GM20431 (cell line): ENCODE results near the gene ZNF592.

Source experiments
- in situ Hi-C: fragments of 300-500 bp; cut with MseI, MboI; formaldehyde crosslinking; loops from one replicate; pipeline ENCODE4 v1.15.0; 2020; ENCODE audit warnings: low sequenced_read_pairs; ENCODE audit not compliant: unreplicated experiment

The ZNF592 gene

DNA sequence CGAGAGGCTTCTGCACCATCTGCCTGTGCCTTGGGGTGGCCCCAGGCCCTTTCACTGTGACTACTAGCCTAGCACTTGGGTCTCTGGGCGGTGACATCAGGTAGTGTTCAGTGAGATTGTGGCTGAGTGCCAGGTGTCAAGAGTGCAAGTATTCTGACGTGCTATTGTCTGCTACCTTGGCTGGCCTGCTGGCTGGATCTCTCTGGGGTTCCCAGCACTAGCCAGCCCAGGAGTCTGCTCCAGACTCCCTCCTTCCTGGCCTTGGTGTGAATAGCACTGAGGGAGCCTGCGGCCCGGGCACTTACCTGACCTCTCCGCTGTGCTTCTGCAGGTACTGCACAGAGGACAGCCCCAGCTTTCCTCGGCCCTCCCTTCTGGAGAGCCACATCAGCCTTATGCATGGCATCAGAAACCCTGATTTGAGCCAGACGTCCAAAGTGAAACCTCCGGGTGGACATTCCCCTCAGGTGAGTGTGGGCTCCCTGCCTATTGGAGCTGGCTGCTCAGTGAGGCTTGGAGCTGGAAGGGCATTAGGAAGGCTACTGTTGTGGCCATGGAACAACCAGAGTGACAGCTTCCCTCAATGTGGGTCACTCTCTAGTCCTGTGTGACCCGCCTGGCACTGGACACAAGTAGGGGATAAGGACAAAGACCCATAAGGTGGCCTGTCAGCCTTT lies 51.3 kb downstream of the ZNF592 start:
- in situ Hi-C loops = no loop called here

DNA sequence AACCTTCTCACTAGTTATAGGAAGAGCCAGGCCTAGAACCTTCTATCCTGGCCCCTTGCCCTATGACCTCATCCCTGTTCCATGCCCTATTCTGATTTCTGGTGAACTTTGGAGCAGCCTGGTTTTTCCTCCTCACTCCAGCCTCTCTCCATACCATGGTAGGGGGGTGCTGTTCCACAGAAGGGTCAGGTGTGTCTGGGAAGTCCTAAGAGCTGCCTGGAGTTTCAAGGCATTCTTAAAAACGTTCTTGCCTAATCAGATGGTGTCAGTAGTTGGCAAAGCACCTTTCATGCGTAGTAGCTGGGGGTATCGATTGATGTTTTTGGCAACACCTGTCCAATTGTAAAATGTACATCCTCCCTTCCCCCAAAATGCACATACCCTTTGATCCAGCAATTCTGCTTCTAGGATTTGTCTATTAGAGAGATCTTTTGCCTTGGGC lies 52.0 kb downstream of the ZNF592 start:
- in situ Hi-C loops = no loop called here

DNA sequence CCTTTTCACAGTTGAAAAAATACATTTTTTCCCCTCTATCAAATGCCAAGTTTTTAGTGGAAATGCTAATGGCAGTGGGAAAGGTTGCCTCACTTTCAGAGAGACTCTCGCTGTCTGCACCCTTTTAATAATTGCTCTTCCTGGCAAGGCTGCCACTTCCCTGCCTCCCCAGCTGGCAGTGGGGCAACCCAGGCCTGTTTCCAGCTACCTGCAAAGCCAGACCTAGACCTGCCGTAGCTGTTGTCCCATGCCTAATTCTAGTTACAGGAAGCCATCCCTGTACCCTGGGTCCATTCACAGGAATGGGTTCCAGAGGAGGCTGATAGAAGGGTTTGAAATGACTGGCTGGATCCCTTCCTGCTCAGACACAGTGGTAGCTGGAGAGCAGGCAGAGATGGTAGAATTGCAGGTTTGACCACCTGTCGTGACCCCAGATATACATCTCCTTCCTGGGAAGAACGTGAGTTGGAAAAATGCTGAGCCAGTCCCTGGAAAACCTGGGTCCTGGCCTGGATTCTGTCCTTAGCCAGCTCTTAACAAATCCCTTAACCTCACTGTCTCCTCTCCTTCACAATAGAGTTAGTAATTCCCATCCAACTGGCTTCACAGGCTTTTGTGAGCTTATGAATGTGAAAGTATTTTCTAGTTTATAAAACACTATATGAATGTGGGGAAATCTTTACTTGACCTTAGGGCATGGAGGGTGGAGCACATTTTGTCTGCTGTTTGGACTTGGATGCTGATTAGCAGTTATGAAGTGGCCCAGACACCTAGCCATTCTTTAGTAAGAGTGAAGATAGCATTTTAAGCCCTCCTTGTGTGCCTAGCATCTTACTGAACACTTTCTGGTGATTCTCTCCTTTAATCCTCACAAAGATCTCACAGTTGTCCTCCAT lies 55.9 kb downstream of the ZNF592 start:
- in situ Hi-C loops = no loop called here

DNA sequence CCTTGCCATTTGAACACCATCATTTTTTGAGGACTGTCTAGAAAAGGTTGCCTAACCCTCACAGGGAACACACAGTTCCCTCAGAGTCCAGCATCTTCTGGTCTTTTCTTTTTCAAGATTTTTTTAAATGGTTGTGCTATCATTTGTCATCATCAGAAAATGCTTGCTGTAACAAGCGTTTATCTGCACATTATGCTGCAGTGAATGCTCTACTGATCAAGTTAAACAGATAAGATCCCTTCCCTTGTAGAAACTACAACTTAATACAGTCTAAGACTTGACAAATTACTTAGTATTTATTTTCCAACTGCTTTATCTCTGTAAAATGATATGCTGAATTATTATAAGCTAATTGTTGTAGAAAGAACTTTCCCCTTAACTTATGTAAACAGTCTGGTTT lies 56.8 kb downstream of the ZNF592 start:
- in situ Hi-C loops = no loop called here

DNA sequence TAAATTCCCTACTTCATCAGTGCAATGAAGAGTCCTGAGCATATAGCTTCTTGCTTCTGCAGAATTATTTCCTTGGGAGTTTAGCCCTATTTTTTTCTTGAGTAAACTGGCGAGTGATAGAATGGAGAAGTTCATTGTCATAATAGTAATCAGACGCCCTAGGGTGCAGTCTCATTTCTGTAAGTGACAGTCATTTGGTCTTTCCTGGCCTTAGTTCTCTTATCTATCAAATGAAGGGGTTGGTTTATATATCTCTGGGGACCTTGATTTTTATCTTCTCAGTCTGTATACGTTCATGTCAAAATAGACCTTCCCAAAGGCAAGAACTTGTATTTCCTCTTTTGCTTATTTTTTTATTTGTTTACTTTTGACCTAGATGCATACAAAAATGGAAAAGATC lies 58.8 kb downstream of the ZNF592 start:
- in situ Hi-C loops = no loop called here

DNA sequence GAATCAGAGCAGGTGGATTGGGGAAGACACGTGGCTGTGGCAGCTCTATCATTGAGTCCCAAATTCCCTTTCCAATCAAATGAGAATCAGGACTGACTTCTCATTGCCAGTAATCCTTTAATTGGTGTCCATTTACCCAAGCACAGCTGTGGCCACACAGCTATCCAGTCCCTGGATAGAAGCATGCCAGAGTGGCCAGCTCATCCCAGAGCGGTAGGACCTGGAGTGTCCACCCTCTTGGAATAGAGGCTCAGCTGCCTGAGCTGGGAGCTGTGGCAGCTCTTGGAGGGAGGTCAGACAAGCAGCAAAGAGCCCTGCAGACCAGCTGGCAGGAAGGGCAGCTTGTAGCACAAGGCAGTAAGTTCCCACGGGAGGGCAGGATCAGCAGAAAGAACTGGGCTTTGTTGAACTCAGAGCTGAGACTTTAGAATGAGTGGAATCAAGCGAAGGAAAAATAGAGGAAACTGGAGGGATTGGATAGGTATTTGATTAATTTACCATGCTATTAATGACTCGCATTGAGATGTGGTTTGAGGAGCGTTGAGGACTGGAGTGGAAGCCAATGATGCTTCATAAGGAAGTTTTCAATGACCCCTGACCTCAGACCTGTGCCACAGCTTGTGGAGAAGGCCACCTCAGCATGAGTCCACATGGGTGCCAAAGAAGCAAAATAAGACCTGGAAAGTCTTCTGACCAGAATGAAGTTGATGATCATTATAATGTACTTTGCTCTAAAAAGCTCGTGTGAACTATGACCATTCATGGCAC lies 61.9 kb downstream of the ZNF592 start:
- in situ Hi-C loops = no loop called here

DNA sequence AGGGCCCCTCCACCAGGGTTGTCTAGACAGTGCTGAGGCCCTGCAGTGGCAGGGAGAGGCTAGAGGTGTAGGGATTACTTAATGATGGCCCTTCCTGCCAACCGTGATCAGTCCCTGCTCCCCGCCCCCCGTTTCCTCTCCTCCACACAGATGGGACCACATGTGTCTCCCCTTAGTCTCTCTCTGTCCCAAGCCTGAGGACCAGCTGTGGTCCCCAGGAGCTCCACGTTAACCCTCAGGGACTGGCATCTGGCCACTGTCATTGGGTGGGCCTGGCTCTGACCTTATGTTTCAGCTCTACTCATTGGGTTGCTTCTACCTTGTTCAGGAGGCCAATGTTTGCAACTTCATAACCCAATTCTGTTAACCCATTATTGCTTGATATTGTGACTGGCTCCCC lies 62.8 kb downstream of the ZNF592 start:
- in situ Hi-C loops = no loop called here

DNA sequence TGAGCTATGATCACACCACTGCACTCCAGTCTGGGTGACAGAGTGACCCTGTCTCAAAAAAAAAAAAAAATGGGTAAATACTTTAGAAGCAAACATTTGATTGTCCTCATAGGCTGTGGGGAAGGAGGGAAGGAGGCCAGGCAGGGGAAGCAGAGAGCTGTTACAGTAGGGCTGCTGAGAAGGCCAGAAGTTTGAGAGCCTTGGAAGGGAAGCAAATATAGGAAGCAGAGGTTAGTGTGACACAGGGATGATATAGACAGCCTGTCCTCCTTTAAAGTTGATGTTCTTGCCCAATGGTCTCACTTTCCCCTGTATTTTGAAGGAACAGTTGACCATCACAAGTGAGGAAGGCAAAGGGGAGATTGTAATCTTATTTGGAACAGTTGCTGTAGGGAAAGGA lies 63.4 kb downstream of the ZNF592 start:
- in situ Hi-C loops = no loop called here

DNA sequence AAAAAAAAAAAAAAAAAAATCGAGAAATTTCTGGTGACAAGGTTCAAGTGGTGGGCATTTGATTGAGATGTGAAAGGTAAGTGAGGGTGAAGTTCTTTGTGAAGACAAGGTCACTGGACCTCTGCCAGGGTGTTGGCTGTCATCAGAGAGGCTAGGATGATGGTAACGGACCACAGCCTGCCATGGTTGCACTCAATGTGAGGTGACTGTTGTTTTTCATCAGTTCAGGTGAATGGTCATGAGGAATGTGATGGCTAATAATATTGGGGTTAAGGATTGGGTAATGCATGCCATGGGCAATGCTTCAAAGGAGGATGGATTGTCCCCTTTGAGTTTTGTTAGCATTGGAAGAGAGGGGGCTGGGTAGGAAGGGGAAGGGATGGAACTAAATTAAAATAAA lies 64.5 kb downstream of the ZNF592 start:
- in situ Hi-C loops = no loop called here

DNA sequence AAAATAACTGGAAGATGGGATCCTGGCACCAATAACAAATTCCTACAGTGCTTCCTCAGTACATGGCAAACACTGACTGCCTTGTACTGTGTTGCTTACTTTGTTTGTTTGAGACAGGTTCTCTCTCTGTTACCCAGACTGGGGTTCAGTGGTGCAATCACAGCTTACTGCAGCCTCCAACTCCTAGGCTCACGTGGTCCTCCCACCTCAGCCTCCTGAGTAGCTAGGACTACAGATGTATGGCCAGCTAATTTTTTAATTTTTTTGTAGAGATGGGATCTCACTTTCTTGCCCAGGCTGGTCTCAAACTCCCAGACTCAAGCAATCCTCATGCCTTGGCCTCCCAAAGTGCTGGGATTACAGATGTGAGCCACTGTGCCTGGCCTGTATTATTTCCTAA lies 65.0 kb downstream of the ZNF592 start:
- in situ Hi-C loops = no loop called here

DNA sequence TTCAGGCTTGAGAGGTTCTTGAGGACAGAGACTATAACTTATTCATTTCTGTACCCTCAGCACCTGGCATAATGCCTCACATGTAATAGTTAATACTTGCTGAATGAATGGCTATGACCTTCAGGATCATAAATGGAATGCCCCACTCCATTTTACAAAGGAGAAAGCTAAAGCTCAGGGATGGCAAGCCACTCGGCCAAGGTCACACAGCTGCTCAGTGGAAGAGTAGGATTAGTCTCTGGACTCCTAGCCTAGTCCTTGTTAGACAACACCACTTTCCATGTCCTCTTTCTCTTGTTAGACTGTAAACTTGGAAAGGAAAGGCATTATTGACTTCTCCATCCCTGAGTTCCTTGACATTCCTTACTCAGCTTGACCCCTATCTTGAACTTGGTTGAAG lies 65.5 kb downstream of the ZNF592 start:
- in situ Hi-C loops = no loop called here

DNA sequence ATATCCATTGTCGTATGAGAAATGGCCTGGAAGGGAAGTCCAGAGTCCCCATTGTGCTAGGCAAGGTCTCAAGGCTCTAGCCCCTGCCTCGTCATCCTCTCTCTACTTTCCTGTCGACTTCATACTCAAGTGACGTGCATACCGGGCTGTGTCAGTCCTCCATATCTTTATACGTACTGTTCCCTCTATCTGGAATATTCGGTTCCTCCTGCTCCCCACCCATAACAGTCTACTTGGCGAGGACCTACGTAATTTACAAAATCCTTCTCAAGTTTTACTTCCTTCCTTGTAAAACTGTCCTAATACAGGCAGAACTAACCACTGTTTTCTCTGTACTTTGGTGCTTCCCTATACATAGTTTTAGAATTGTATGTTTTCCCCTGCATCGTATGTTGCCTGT lies 66.5 kb downstream of the ZNF592 start:
- in situ Hi-C loops = no loop called here

DNA sequence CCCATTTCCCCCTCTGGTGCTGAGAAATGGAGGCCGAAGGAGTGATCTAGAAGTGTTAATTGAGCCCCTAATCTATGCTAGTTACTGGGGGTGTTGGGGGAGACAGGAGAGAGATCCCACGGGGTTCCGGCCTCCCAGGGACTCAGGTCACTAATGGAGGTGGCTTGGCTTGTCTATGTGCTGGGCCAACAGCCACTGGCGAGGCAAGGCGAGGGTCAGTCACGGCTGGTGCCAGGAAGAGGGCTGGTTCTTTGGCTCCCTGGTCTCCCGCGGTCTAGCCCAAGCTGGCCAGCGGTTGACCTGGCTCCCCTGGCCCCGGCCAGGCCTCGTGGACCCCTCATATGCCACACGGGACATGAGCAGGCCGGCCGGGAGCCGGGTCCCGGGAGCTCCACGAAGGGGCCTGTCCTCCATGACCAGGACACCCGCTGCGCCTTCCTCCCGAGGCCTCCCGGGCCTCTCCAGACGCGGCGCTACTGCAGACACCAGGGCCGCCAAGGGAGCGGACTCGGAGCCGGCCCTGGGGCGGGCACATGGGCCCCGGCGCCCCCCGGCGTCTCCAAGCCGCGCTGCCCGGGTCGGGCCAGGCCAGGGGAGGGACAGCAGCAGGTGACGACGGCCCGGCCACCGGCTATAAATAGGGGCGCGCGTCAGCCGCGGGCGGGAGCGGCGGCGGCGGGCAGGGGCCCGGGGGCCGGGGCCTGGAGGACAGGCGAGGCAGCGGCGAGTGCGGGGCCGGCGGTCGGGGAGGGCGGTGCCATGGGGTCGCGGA lies 68.5 kb downstream of the ZNF592 start, which contains the start of gene ALPK3:
Gene ALPK3 (plus strand): TSS at position 663 of the 772 bp plus-strand sequence. CDS start 97 bp downstream, at position 760.
- in situ Hi-C loops = no loop called here

DNA sequence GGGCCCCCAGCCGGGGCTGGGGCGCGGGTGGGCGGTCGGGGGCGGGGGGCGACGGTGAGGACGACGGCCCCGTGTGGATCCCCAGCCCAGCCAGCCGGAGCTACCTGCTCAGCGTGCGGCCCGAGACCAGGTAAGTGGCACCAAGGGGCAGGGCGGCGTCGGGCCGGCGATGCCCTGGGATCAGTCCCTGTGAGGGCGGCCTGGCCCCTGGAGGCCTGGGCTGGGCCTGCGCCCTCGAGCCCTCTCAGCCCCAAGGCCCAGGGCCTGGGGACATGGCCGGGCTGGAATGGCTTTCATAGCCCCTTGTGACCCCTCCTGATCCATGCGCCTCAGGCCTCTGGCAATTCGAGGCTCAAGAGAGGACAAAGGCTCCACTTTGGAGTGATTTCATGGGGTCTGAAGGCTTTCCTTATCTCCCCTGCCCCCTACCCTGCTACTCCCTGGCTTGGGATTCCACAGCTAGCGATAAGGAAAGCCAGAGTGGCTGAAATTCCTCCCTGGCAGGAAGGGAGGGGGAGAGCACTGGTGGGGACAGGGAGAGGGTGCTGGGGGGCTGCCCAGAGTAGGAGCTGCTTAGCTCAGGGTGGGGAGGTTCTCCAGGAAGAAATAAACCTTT lies 69.2 kb downstream of the ZNF592 start:
- in situ Hi-C loops = no loop called here

DNA sequence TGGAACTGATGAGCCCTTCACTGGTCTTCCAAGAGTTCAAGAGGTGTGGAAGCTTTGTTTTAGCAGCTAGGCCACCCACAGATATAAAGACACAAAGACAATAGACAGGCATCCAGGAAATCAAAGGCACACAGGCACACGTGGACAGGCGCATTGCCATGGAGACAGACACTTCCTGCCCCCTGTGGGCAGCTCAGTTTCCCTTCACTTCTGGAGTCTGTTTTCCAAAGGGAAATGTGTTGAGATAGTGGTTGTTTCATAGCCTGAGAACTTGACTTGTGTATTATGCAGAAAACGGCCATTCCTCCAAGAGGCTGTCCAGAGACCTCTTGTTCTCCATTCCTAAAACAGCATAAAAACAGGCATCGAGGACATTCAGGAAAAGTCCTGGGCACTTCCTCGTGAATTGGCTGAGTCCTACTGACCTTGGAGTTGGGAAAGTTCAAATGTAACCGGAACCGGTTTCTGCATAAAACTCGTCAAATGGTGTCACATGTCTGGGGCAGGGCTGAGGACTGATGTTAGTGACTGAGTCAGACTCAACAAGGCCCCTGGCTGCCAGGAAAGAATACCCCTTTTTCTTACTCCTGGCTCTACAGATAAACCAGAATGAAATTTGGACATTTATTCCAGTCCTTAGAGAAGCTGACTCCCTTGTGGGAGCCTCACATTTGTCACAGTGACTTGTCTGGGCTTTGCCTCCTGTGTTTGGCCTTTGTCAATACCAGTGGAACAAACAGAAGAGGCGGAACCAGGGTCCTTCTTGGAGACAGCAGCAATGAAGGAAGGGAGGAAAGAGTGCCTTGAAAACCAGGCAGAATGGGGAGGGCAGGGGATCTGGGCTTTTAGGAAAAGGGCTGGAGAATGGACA lies 70.1 kb downstream of the ZNF592 start:
- in situ Hi-C loops = no loop called here

DNA sequence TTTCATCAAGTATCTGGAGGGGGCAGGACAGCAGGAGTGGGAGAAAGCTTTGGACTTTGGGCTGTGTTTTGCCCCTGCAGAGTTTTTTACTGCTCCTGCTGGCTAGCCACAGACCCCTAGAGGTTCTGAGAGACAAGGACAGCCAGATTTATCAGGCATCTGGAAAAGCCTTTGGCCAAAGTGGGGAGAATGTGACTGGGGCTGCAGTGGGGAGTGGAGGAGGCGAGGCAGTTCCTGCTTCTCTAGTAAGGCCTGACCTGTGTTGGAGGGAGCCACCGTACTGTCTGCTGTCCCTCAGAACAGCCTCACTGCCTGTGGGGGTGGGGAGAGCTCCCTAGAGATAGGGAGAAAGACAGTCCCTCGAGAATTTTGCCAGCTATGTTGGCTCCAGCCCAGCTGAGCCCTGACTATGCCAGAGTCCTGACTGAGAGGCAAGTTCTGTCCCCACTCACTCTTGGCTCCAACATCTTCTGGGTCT lies 70.9 kb downstream of the ZNF592 start:
- in situ Hi-C loops = no loop called here

DNA sequence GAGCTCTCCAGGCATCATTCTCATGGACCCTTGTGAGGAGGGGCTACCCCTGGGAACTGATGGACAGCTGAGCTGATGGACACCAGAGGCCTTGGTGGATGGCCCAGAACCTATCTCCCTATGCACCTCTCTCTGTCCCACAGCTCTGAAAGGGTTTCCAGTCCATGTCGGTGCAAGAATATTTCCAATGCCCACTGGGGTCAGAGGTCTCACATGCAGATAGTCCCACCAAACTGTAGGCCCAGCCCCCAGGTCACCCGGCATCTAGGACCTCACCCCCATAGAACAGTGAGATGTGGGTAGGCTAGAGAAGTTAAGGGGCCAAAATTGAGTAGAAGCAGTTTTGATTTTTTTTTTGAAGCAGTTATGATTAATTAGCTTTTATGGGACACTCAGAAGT lies 71.4 kb downstream of the ZNF592 start:
- in situ Hi-C loops = no loop called here

DNA sequence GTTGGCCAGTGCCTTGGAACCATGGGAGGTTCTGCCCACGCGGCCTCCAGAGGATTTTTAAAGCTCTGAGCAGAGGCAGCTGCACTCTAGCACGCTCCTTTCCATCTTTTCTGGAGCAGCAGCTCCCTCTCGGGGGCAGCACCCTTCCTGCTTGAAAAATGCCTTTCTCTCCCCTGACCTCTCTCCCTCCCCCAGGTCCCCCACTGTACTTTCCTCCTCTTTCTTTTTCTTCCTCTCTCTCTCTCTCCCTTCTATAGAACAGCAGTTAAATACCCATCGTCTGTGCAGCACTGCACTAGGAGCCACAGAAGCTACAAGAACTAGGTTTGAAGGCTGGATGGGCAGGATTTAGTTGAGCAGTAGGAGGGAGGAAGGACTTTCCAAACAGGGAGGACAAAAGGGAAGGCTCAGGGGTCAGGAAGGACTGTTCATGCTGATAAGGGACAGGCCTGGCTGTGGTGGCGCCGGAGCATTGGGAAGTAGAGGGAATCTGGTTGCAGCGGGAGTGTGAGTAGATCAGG lies 73.2 kb downstream of the ZNF592 start:
- in situ Hi-C loops = no loop called here
